ENCODE measurements around the gene GCN1. TPM values are rescaled to one million over a fixed set of nuclear protein-coding genes. Genes with fewer than 3 reads are reported as not detected.
A peak's percentile ranks its signal among the peaks of the same experiment; 100 is the strongest.

GCN1 gene
- total and polyA plus RNA-seq, 4 donors = 19.3 to 93.6 (median 53.1) TPM

- no peak for DNase-seq
- Histone ChIP-seq H3K27me3 (ENCODE audit: control insufficient read depth in 3 of 3, insufficient read depth in 3 of 3, low read length in 2 of 3) (no peaks in the 10 kb centered on the region), H3K4me1 (ENCODE audit: control insufficient read depth in 5 of 5, insufficient read depth in 5 of 5, low read length in 5 of 5) (no peaks in the 10 kb centered on the region), H3K9ac (ENCODE audit: insufficient read depth in 1 of 2, low read length in 2 of 2) (no peak overlapping the region), H3K4me3 (no peak overlapping the region), H3K27ac (ENCODE audit: low read depth in 1 of 2, low read length in 1 of 2) (no peak overlapping the region), H3K9me3 (ENCODE audit: control insufficient read depth in 4 of 4, insufficient read depth in 3 of 4, low read length in 3 of 4) (peaks cover 0 to 1% (median 0%) of the 10 kb centered on the region in 4 donors), H3K36me3 (ENCODE audit: control insufficient read depth in 4 of 4, insufficient read depth in 4 of 4, low read length in 4 of 4) (peaks cover 40 to 83% (median 63%) of the 10 kb centered on the region in 4 donors)
- no peak for ATAC-seq (ENCODE audit: insufficient read depth, low FRiP score)
- TF ChIP-seq CTCF (IDR thresholded peaks at IDR 0.05; ENCODE audit: control extremely low read depth, extremely low read depth) = no peak
- 97 to 98% methylated on average over 20 of the region's 20 CpGs for WGBS, 2 donors
Measured at GRCh38 chr12:120134307-120134980, 60.1 kb downstream of the GCN1 start.

GRCh38 chr12:120132863-120133385 is 61.6 kb downstream of the GCN1 start:
- Histone ChIP-seq H3K9ac (ENCODE audit: insufficient read depth in 1 of 2, low read length in 2 of 2) (no peak overlapping the region), H3K27me3 (ENCODE audit: control insufficient read depth in 3 of 3, insufficient read depth in 3 of 3, low read length in 2 of 3) (no peaks in the 10 kb centered on the region), H3K4me1 (ENCODE audit: control insufficient read depth in 5 of 5, insufficient read depth in 5 of 5, low read length in 5 of 5) (no peaks in the 10 kb centered on the region), H3K4me3 (no peak overlapping the region), H3K9me3 (ENCODE audit: control insufficient read depth in 4 of 4, insufficient read depth in 3 of 4, low read length in 3 of 4) (peaks cover 0 to 1% (median 0%) of the 10 kb centered on the region in 4 donors), H3K36me3 (ENCODE audit: control insufficient read depth in 4 of 4, insufficient read depth in 4 of 4, low read length in 4 of 4) (peaks cover 40 to 87% (median 57%) of the 10 kb centered on the region in 4 donors), H3K27ac (ENCODE audit: low read depth in 1 of 2, low read length in 1 of 2) (no peak overlapping the region)
- no peak for TF ChIP-seq CTCF (IDR thresholded peaks at IDR 0.05; ENCODE audit: control extremely low read depth, extremely low read depth)
- DNase-seq (no peak), ATAC-seq (ENCODE audit: insufficient read depth, low FRiP score) (no peak)
- WGBS, 2 donors = 91 to 96% methylated on average over 5 to 6 of the region's 6 CpGs

- Histone ChIP-seq H3K27me3 (ENCODE audit: control insufficient read depth in 3 of 3, insufficient read depth in 3 of 3, low read length in 2 of 3) (no peaks in the 10 kb centered on the region), H3K9ac (ENCODE audit: insufficient read depth in 1 of 2, low read length in 2 of 2) (no peak overlapping the region), H3K27ac (ENCODE audit: low read depth in 1 of 2, low read length in 1 of 2) (no peak overlapping the region), H3K9me3 (ENCODE audit: control insufficient read depth in 4 of 4, insufficient read depth in 3 of 4, low read length in 3 of 4) (peaks cover 0 to 1% (median 0%) of the 10 kb centered on the region in 4 donors), H3K36me3 (ENCODE audit: control insufficient read depth in 4 of 4, insufficient read depth in 4 of 4, low read length in 4 of 4) (peaks cover 44 to 87% (median 57%) of the 10 kb centered on the region in 4 donors), H3K4me3 (no peak overlapping the region), H3K4me1 (ENCODE audit: control insufficient read depth in 5 of 5, insufficient read depth in 5 of 5, low read length in 5 of 5) (no peaks in the 10 kb centered on the region)
- WGBS, 2 donors = 70 to 91% methylated on average over 9 of the region's 9 CpGs
- TF ChIP-seq CTCF (IDR thresholded peaks at IDR 0.05; ENCODE audit: control extremely low read depth, extremely low read depth) = no peak
- DNase-seq (peak in 1 of 3 donors; percentile 13), ATAC-seq (ENCODE audit: insufficient read depth, low FRiP score) (no peak)
Measured at GRCh38 chr12:120132054-120132836, 62.3 kb downstream of the GCN1 start.
